K562 (cell line): ENCODE measurements around the gene MET.

Experiments
- CBFA2T3 ChIP-seq: fragments of 450-650 bp; IDR thresholded peaks from 2 replicates; pipeline ENCODE4 v1.6.1; 2017
- CTCF ChIP-seq, 3 experiments: IDR thresholded peaks in 2 of 3; conservative IDR thresholded peaks in 1 of 3; 2 replicates each; pipeline ENCODE4 v1.5.1; 2011 to 2012; ENCODE audit warnings: low read length in 3 of 3, mild to moderate bottlenecking in 3 of 3, control low read depth in 2 of 3, improper control_type of control experiment in 1 of 3, inconsistent platforms in 1 of 3, low read depth in 1 of 3, mixed read lengths in 1 of 3, moderate library complexity in 1 of 3; ENCODE audit not compliant: insufficient read depth in 2 of 3
- DMBX1 ChIP-seq: fragments of 250-450 bp; sonication (Bioruptor Pico); IDR thresholded peaks from 2 replicates; pipeline ENCODE4 v1.8.0; 2022; ENCODE audit warnings: inconsistent platforms, mild to moderate bottlenecking, moderate library complexity, borderline replicate concordance
- FOXM1 ChIP-seq, 2 experiments: fragments of 450-650 bp in 1 of 2; sonication (generic) in 1 of 2; formaldehyde crosslinking in 1 of 2; IDR thresholded peaks; 2 replicates each; pipeline versions ENCODE4 v1.6.1 to v1.9.0; 2017 to 2022; ENCODE audit warnings: low read depth in 2 of 2, mild to moderate bottlenecking in 2 of 2, missing genetic modification reagents in 1 of 2, moderate library complexity in 1 of 2
- MLX ChIP-seq, 2 experiments: fragments of 450-650 bp in 1 of 2; sonication (generic) in 1 of 2; formaldehyde crosslinking; conservative IDR thresholded peaks; 2 replicates each; pipeline versions ENCODE4 v1.4.0 to v1.8.1; 2020 to 2022; ENCODE audit warnings: mild to moderate bottlenecking in 1 of 2, missing genetic modification reagents in 1 of 2
- NONO ChIP-seq, 2 experiments: fragments of 200-400 bp in 1 of 2; fragments of 450-650 bp in 1 of 2; formaldehyde crosslinking in 1 of 2; IDR thresholded peaks; 2 replicates each; pipeline ENCODE4 v1.6.1; 2017; ENCODE audit warnings: low read depth in 2 of 2, mild to moderate bottlenecking in 2 of 2, moderate library complexity in 2 of 2, low read length in 1 of 2
- RAD21 ChIP-seq, 2 experiments: fragments of 250-450 bp in 1 of 2; fragments of 450-650 bp in 1 of 2; sonication (Bioruptor Pico) in 1 of 2; formaldehyde crosslinking in 1 of 2; IDR thresholded peaks in 1 of 2; conservative IDR thresholded peaks in 1 of 2; 2 replicates each; pipeline versions ENCODE4 v1.4.0 to v1.8.0; 2020 to 2022; ENCODE audit warnings: mild to moderate bottlenecking in 2 of 2, moderate library complexity in 1 of 2
- SRF ChIP-seq, 2 experiments: fragments of 250-450, 450-650 bp in 1 of 2; sonication (Bioruptor Pico) in 1 of 2; sonication (generic) in 1 of 2; formaldehyde crosslinking; IDR thresholded peaks; 2 replicates each; pipeline versions ENCODE4 v1.5.0 to v1.5.1; 2020 to 2022; ENCODE audit warnings: mild to moderate bottlenecking in 1 of 2, missing genetic modification reagents in 1 of 2
- TAF15 ChIP-seq: fragments of 200-400 bp; formaldehyde crosslinking; IDR thresholded peaks from 2 replicates; pipeline ENCODE4 v1.6.1; 2017; ENCODE audit warnings: mild to moderate bottlenecking, low read depth, low read length, moderate library complexity
- ZNF384 ChIP-seq: IDR thresholded peaks from 2 replicates; pipeline ENCODE4 v1.6.1; 2012; ENCODE audit warnings: low read depth, low read length, improper control_type of control experiment
- ZNF41 ChIP-seq: fragments of 250-450 bp; sonication (Bioruptor Pico); conservative IDR thresholded peaks from 2 replicates; pipeline ENCODE4 v1.4.0; 2020; ENCODE audit warnings: mild to moderate bottlenecking

- TF ChIP-seq NONO (IDR thresholded peaks at IDR 0.05; ENCODE audit: low read depth in 2 of 2, low read length in 1 of 2) (no peak), FOXM1 (IDR thresholded peaks at IDR 0.05; ENCODE audit: low read depth) (no peak), FOXM1 (CRISPR knock-in tag; IDR thresholded peaks at IDR 0.05; ENCODE audit: low read depth) (no peak), ZNF41 (CRISPR knock-in tag) (no peak), MLX (CRISPR knock-in tag; conservative IDR thresholded peaks at IDR 0.05) (no peak), CBFA2T3 (no peak), CTCF (IDR thresholded peaks at IDR 0.05 in 2 of 3, conservative IDR thresholded peaks at IDR 0.05 in 1 of 3; ENCODE audit: insufficient read depth in 2 of 3, low read depth in 1 of 3, low read length in 3 of 3) (no peak), RAD21 (CRISPR knock-in tag; conservative IDR thresholded peaks at IDR 0.05 in 1 of 2, IDR thresholded peaks at IDR 0.05 in 1 of 2) (no peak), DMBX1 (CRISPR knock-in tag) (no peak), TAF15 (no peak), ZNF384 (no peak), SRF (CRISPR knock-in tag; IDR thresholded peaks at IDR 0.05) (no peak)
Observed at GRCh38 chr7:116753130-116753529, 81.1 kb downstream of the MET start.
